NCI-H82 treated with DMSO at 0.1 percent for 48 hours (cell line): ENCODE data around the gene PDCL2.
"Not testable (repeated sequence)": the region's sequence is repeated elsewhere in the genome, so short reads cannot be mapped to it uniquely, and the experiment has no call there.

ENCODE experiments used
- DNase-seq: peaks from one replicate; lab custom pipeline; 2025; ENCODE audit not compliant: unreplicated experiment; lab: John Stamatoyannopoulos, UW

Gene PDCL2, protein sequence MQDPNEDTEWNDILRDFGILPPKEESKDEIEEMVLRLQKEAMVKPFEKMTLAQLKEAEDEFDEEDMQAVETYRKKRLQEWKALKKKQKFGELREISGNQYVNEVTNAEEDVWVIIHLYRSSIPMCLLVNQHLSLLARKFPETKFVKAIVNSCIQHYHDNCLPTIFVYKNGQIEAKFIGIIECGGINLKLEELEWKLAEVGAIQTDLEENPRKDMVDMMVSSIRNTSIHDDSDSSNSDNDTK

DNA sequence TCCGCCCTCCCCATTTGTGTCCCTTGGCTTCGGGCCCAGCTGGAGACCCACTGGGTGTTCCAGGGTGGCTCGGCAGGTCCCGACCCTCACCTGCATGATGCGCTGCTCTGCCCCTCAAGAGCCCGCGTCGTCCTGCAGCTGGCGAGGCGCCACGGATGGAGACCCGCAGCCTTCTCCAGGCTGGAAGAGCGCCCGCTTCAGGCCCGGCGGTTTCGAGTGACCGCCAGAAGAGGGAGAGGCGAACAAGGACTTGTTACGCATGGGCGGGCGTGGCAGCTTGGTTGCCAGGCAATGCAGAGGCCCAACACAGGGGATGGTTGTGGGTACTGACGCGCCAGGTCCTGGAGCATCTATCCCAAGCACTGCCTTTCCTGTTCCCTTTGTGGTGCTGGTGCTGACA is at the start of gene PDCL2:
PDCL2 (minus strand) TSS at position 232 of the 400 bp plus-strand sequence; CDS start at position 96, 136 bp downstream.
- DNase-seq, result no peak

DNA sequence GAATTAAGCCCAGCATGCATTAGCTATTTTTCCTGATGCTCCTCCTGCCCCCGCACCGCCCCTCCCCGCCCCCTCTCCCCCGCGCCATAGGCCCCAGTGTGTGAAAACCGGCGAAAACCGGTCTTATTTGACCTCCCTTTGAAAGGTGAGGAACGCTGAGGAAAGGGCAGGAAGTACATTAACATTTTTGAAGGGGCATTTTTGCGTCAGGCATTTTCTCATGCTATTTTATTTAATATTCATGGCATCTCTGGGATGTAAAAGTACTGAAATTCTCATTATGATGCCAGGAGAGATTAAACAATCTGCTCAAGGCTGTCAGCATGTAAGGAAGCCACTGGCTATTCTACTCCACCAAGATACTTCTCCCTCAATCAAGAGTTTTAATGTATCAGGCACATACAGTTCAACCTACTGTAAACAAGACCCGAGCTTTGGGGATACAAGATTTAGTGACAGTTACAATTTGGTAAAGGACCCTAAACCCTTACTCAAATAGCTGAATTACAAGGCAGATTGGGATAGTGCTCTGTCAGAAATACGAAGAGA is 45.3 kb upstream of the PDCL2 start:
- no peak for DNase-seq

DNA sequence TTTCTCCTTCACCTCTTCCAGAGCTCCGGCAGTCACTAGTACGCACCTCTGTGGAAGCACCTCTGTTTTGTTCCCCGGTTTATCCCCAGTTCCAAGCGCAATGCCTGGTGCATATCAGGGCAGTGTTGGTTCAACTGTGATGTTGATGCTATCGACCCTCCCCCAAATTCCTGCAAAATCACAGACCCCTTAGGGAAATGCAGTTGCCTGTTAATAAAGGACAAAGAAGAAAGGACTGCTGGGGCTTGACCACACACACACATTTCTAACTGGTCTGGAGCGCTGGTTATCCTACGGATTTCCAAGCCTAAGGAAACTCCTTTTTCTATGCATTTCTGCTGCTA is 44.6 kb upstream of the PDCL2 start:
- DNase-seq, result no peak

DNA sequence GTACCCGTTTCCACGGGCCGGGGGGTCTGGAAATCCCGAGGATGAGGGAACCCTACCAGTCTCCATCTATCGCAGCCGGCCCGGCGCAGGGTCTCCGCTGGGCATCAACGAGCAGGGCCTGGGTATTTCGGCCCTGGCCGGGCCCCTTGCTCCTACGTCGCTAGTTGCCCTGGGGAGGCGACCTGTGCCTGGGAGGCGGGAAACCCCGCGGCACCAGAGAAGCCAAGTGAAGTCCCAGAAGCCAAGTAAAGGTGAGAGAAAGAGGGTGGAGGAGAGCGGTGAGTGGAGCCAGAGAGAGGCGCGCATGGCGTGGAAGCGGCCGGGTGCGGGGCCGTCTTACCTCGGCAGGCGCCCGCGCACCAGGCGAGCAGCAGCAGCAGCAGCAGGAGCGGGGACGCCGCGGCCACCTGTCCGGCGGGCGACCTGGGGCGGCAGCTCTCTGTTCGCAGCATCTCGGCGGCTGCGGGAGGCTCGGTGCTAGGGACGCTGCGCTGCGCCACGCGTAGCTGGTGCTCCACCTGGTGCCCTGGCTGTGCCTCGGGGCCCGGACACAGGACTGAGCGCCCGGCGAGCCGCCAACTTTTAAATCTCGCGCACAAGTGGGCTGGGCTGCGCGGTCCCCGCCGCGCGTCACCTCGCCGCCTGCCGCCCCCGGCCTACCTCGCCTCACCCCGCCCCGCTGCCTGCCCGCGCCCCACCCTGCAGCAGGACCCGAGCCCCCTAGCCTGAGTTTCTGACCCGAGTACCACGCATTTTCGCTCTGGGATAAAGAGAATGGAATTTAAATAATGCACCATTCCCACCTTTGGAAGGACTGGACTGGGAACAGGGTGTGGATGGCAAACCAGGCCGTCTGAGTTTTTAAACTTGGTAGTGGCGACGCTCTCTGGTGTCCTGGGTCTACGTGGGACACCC is 44.0 kb upstream of the PDCL2 start, which contains the start of gene NMU:
NMU (minus strand) TSS at position 558 of the 915 bp plus-strand sequence; CDS start at position 452, 106 bp downstream.
- DNase-seq, result no peak

DNA sequence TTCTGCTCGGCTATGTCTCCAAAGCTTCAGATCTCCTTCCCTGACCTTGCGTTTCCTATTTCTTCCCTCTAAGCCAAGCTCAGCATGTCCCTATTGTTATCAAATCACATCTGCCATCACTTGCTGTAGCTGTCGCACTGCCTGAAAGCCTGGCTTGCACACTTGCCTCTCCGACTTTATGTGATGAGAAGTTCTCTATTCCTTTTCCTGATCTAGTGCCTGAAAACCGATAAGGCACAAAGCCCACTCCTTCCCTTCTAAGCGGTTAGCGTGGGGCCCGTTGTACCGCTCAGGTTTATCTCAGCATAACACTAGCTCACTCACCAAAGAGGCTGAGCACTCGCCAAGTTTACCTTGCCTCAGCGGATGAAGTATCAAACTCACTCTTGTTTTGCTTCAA is 43.2 kb upstream of the PDCL2 start:
- no peak for DNase-seq

DNA sequence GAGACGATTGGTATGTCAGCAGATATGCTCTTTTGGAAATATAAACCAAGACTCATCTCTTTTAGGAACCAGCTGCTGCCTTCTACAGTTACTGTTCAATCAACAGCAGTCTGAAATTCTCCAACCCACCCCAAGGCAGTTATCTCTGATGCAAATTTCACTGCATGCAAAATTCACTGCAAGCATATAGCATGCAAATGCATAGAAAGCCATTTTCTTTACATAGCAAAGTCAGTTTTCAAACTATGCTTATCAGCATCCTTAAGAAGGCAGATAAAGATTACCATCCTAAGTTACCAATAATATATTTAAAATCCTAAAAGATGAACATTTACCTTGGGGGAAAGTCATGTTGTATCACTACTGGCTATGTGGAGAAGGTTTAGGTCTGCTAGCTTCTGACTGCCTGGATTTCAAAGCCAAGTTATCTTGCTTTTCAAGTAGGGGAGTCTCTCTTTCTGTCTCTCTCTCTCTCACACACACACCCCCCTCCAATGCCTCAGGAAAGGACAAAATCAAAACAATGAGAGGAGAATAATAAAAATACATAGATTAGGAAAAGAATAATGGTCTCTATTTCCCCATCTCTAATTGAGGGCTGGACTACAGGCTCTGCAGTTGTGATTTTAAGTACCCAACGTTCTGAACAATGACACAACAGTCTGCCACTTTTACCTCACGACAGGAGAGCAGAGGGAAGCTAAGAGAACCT is 42.5 kb upstream of the PDCL2 start:
- DNase-seq, result no peak

DNA sequence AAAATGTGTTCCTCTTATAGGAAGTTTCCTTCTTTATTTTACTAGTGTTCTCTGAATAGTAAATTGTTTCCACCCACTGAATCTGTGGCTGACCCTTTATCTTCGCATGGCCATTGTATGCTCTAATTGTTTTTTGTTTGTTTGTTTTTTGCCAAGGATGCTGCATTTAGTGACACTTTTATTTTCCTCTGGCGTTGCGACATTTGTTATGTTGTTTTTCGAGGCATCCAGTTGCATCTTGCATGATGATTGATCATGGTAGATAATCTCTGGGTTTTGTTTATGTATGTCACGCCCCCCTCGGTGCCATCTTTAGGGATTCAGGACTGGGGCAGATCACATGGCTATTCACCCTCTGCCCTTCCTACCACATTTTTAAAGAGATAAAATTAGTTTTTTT is 41.9 kb upstream of the PDCL2 start:
- no peak for DNase-seq

DNA sequence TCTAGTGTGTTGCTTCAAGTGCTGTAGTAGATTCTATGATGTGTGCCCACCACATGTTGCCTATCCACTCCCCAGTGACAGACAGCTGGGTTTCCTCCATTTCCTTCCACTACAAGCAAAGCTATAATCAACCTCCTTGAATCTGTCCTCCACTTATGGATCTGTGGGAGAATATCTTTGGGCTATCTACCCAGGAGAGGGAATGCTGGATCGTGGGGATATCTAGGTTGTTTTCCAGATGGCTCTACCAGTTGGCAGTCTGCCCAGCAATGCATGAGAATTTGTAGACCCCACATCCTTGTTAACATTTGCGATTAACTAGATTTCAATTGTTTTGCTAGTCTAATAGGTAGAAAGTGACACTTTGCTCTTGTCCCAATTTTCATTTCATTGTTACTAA is 33.8 kb upstream of the PDCL2 start:
- no peak for DNase-seq

DNA sequence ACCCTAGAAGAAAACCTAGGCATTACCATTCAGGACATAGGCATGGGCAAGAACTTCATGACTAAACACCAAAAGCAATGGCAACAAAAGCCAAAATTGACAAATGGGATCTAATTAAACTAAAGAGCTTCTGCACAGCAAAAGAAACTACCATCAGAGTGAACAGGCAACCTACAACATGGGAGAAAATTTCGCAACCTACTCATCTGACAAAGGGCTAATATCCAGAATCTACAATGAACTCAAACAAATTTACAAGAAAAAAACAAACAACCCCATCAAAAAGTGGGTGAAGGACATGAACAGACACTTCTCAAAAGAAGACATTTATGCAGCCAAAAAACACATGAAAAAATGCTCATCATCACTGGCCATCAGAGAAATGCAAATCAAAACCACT is 32.0 kb upstream of the PDCL2 start:
- DNase-seq, result not testable (repeated sequence)

DNA sequence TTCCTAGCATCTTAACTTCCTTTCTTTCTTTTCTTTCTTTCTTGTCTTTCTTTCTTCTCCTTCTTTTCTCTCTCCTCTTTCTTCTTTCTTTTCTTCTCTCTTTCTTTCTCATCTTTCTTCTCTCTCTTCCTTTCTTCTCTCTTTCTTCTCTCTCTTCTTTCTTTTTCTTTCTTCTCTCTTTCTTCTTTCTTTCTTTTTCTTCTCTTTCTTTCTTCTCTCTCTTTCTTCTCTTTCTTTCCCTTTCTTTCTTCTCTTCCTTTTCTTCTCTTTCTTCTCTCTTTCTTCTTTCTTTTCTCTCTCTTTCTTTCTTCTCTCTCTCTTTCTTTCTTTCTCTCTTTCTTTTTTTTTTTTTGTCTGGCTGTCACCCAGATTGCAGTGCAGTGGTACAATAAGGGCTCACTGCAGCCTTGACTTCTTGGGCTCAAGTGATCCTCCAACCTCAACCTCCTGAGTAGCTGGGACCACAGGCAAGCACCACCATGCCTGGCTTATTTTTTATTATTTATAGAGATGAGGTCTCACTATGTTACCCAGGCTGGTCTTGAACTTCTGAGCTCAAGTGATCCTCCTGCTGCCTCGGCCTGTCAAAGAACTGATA is 26.6 kb upstream of the PDCL2 start:
- no peak for DNase-seq

DNA sequence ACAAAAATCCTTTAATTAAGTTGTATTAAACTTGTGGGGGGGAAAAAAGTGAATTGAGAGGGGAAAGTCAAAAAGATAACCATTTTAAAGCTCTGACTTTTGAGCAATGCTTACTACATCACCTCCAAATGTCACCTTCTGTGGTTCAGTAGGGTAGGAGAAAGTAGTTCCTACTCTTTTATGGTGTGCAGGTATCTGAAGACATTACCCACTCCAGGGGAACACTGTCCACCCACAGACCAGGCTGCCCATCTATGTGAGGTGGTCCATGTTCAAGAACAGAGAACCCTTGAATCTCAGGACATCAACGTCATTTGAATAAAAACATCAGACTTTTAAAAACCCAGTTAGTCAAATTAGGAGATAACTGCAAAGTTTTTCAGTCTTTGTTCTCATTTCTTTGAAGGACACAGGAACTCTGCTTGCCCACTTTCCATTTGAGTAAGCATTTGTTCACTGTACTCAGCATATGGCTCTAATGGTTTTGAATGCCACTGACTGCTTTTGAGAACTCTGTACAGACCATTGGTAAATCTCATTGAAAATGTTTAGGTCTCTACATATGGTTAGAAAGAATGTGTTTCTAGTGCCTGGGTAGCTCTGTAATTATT is 25.6 kb upstream of the PDCL2 start:
- DNase-seq, result no peak

DNA sequence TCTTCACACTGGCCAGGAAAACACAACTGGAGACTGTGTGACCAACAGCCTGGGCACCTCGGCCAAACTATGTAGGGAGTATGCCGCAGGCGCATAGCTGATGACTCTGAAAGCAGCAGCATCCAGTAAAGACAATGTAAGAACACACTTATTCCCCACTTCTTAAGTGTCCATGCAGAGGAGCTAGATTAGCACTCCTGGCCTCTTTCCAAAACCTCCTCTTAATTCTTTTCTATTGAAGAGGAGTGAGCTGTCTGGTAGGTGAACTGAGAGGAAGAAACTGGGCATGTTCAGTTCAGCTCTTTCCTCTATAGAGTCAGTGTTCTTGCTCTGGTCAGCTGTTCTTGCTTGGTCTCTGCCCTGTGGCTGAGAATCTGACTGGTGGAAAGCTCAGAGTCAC is 23.0 kb upstream of the PDCL2 start:
- no peak for DNase-seq

DNA sequence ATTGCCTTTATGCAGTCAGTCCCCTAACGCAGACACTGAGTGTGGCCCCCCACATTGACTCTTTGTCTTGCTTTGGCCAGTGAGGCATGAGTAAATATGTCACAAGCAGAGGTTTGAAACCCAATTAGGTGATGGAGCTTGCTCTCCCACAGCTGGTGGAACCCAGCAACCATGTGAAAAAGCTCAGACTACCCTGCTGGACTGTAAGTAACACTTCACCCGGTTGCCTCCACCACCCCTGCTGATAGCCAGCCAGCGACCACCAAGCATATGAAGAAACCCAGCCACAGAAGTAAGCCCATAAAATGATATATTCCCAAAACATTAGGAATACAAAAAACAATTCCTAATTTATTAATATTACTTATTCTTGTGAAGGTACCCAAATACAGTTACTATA is 21.6 kb upstream of the PDCL2 start:
- no peak for DNase-seq

DNA sequence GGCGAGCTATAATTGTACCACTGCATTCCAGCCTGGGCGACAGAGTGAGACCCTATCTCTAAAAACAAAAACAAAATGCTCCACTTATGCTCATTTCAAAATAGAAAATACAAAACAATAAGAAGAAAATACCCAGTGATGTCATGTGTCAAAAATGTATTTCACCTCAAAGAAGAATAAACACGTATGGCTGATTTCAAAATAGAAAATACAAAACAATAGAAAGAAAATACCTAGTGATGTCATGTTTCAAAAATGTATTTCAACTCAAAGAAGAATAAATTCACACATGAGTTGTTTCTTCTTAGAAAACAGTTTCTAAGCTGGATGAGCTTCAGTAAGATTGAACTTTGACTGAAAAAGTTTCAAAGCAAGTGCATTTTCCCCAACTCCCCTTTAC is 20.3 kb upstream of the PDCL2 start:
- no peak for DNase-seq

DNA sequence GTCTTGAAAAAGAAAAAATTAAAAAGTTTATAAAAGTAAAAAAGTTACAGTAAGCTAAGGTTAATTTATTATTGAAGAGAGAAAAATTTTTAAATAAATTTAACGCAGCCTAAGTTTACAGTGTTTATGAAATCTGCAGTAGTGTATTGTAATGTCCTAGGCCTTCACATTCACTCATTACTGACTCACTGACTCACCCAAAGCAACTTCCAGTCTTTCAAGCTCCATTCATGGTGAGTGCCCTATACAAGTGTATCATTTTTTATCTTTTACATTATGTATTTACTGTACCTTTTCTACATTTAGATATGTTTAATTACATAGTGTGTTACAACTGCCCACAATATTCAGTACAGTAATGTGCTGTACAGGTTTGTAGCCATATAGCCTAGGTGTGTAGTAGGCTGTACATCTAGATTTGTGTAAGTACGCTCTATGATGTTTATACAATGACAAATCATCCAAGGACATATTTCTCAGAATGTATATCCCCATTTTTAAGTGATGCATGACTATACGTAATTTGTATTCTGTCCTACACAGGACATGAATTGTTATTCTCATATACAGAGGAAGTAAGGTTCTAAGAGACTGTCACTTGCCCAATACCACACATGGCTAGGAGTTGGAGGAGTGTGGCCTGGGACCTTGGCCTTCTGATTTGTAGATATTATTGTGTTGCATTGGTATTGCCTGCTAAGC is 19.5 kb upstream of the PDCL2 start:
- no peak for DNase-seq

DNA sequence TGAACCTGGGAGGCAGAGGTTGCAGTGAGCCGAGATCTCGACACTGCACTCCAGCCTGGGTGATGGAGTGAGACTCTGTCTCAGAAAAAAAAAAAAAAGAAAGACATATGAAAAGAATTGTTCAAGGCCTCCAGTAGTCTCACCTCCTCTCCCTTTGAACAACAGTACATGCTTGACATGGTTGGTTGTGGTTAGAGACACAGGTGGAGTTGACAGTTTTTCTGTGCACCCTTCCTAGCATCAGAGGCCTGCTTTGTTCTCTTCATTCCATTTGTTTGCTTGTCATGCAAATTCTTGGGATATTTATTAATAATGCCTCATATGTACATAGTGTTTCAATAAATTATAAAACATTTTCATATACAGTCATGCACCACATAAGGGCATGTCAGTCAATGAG is 18.3 kb upstream of the PDCL2 start:
- DNase-seq, result no peak

DNA sequence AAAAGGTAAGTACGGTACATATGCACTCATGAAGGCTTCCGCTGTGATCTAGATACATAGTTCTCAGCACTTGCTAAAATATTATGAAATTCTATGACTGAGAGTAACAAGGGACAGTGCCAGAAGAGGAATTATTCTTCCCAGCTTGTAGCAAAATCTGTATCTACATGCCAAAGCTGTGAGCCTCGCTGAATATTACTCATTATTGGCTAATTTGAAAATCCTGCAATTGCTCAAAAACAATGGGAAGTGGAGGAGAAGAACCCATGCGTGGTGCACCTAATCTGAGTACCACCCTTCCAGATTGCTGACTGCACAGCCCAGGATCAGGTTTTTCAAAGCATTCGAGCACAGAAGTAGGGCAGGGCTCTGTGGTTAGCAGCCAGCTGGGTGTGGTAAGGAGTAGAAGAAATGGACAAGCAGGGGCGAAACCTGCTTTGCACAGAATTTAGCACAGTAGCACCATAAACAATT is 17.4 kb upstream of the PDCL2 start:
- DNase-seq, result no peak

DNA sequence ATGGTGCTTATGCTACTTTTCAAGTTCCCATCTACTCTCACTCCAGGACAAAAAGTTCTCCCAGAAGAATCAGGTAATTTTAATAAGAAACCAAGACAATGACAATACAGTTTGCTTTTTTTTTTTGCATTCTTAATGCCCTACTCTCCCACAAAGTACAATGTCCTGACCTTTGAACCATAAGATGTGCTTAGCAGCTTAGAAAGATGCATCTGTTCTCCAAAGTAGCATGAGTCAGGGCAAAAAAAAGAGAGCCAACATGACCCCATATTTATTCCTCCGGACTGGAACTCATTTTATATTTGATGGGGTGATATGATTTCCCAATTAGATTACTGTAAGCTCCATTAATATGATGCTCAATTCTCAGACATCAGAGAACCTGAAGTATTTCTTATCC is 16.5 kb upstream of the PDCL2 start:
- no peak for DNase-seq

DNA sequence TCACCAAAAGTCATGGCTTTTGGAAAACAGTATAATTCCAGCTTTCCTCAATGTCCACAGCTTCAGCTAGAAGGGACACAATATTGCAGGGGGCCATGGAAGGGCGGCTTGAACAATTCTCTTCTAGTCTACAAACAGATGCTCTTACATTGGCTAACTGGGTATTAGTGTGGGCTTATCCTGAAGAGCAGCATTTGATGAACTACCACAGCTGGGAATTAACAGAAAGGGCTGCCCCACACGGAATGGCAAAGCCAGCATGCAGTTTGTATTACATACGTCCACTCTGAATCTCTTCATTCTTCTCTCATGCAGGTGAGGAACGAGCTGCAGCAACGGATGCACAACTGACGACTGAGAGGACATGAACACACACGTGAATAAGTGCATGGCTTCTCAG is 13.0 kb upstream of the PDCL2 start:
- peak; percentile 68 for DNase-seq

DNA sequence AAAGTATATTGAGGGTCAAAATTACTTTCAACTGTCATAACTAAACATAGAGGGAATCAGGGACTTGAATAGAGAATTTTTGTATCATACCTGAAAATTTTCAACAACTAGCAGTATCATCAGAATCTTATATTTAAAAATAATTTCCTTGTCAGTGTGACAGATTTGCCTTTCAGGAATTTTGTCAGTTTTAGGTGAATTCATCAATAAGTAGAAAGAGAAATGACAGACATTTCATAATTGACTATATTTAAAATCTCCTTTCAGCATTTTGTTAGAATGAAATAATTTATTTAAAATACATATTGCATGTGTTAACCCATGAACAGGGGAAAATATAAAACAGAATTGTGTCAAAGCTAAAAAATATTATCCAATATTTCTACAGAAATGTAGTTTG is 8.6 kb upstream of the PDCL2 start:
- DNase-seq, result no peak
